ENCODE data around the gene MRRF.
"Not testable (repeated sequence)": the region's sequence is repeated elsewhere in the genome, so short reads cannot be mapped to it uniquely, and the experiment has no call there.

MRRF gene

DNA sequence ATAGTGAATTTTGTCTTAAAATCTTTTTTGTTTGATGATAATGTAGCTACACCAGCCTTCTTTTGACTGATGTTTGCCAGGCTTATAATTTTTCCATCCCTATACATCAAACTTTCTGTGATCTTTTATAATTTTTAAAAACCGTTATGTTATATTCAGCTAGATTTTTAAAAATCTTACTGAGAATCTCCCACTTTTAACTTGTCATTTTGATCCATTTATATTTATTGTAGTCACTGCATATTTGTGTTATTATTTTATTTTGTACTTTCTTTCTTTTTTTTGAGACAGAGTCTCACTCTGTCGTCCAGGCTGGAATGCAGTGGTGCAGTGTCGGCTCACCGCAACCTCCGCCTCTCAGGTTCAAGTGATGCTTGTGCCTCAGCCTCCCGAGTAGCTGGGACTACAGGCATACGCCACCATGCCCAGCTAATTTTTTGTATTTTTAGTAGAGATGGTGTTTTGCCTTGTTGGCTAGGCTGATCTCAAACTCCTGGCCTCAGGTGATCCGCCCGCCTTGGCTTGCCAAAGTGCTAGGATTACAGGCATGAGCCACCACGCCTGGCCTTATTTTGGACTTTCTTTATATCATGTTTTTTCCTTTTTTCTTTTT, 12.7 kb downstream of the MRRF start:
- DNase-seq = no peak

DNA sequence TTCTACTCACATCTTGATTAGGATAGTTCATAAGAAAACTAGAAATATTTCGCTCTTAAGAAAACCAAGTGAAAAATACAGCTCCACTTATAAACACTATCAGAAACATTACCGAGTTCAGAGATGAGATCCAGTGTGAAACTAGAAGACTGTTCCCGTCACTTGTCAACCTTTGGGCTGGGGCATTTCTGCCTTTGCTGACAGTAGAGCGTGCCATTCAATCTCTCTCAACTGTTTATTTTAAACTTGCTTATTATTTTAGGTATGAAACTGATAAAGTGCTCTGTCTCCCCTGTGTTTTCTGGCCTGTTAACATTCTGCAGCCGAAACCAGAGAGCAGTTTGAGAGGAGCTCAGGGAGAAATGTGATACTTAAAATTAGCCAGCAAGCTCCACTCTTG, 16.7 kb downstream of the MRRF start:
- DNase-seq = no peak

- DNase-seq = no peak
Measured at GRCh38 chr9:122286764-122287163, 22.1 kb downstream of the MRRF start.

- DNase-seq = no peak
Measured at GRCh38 chr9:122287214-122287720, 22.6 kb downstream of the MRRF start.

DNA sequence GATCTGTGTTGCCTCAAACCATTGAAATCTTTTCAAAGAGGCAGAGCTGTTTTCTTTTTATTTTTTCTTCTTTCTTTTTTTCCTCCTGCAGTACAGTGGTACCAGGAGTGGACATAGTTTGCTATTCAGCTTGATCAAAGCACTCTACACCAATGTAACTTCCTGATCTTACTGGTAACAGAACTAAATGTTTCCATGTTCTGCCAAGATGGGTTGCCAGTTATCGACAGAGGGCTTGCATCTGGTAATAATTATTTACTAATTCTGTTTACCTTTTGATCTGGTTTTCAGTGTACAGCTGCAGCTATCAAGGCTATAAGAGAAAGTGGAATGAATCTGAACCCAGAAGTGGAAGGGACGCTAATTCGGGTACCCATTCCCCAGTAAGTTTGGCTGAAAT, 26.8 kb downstream of the MRRF start:
- DNase-seq = no peak

DNA sequence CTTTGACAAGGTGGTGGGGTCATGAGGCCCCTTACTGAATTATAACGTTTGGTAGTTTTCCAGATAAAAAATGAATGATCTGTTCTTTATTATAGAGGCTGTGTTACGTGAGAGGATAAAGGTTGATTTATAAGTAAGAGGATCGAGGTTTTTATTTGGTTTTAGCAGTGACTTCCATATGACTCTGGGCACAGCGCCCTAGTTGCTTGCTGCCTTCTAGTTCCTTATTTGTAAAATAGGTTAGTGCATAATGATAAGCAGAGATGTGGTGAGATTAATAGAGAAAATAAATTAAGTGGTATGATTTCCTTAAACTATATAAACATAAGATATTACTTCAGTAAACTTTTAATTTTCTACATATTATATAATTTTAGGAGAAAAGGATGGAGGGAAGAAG, 29.8 kb downstream of the MRRF start:
- DNase-seq = no peak

DNA sequence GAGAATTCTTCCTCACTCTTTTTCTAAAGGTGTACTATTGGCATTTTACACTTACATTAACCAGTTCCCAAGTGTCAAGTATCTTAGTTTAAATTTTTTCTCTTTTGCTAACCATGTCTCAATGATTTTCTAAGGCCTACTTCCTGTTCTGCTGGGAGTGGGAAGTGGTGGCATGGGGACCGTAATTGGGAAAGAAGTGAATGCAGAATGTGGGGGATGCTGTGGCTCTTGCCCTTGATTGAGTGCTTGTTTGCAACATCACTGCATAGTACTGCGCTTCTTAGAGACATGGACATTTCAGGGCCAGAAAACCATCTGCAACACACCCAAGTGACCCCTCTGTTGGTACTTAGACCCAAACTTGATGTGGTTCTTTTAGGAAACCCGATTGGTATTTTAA, 32.8 kb downstream of the MRRF start:
- DNase-seq = no peak

DNA sequence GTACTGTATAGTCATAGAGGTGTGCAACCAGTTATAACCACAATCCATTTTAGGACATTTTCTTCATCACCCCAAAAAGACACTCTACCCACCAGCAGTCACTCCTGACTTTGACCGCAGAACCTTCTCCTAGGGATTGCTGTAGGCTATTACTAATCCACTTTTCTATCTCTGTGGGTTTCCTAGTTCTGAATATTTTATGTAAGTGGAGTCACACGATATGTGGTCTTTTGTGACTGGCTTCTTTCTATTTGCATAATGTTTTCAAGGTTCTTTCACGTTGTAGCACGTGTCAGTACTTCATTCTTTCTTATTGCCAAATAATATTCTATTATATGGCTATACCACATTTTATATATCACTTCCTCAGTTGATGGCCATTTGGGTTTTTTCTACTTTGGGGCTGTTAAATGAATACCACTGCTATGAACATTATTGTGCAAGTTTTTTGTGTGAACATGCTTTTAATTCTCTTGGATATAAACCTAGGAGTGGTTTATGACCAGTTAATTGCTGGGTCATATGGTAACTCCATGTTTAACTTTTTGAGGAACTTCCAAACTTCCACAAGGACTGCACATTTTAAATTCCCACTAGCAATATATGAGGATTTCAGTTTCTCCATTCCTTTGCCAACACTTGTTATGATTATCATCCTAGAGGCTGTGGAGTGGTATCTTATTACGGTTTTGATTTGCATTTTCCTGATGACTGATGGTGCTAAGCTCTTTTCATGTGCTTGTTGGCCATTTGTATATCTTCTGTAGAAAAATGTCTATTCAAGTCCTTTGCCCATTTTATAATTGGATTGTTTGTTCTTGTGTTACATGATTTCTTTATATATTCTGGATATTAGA, 37.8 kb downstream of the MRRF start:
- no peak for DNase-seq

GRCh38 chr9:122307061-122307460, 42.4 kb downstream of the MRRF start:
- no peak for DNase-seq

- DNase-seq = no peak
Measured at GRCh38 chr9:122307925-122308324, 43.2 kb downstream of the MRRF start.

DNA sequence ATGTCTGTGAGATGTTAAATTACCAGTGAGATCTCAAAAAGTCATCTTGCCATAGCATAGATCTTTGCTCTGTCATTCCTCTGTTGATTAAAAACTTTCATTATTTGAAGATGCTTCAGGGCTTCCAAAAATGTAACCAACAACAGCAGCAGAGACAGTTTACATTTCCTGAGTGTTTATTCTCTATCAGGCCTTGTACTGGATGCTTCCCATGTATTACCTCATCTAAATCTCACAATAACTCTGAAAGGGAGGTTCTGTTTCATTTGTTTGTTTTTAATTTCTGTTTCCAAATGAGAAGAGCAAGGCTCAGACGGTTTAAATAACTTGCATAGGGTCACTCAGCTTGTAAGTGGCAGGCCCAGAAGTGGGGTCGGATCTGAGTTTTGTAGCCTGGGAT, 45.2 kb downstream of the MRRF start:
- no peak for DNase-seq

DNA sequence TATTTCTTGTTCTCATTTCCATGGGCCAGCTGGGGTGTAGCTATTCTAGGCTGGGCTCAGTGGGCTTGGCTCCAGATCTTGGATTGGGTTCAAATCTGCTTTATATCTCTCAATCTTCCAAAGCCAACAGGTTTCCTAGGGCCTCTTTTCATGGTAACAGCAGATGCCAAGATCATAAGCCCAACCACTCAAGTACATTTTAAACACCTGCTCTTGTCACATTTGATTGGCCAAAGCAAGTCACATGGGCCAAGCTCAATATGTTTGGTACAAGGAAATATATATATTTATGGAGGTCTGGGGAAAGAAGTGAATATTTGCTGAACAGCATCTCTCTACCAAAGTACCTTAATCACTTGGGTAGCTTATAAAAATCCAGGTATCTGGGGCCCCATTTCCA, 49.5 kb downstream of the MRRF start:
- DNase-seq = no peak

GRCh38 chr9:122315534-122315933, 50.9 kb downstream of the MRRF start:
- DNase-seq = no peak

- DNase-seq = no peak
Measured at GRCh38 chr9:122318284-122318683, 53.6 kb downstream of the MRRF start.

DNA sequence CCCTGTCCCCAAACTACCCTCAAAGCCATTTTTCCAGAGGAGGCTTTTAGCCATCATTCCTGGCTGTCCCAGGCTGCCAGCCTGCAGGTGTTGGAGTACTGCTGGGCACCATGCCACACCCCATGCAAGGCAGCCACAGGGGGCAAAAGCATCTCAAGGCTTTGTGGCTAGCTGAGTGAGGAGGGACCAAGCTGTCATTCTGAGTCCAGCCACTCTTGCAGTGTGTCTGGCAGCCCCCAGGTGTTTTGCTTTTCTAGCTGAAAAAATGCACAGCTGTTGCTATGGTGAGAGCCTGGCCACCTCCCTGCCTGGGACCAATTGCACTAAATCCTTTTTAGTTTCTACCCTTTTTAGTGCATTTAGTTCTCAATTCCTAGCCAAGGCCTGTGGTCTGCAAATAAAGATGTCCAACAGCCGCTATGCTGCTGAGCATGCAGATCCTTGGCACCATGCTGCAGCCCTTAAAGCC, 55.8 kb downstream of the MRRF start:
- no peak for DNase-seq

DNA sequence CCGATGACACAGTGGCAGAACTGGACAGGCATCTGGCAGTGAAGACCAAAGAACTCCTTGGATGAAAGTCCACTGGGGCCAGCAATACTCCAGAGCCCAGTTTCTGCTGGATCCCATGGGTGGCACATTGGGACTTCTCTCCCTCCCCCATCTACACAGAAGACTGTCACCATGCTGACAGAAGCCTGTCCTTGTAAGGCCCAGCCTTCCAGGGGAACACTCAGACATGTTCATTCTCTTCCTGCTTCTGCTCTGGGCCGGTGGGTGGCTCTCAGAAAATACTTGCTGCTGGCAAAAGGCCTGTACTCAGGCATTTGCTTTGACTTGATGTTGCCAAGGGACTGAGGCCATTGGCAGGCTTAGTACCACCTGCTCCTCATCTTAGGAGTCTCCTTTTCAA, 57.9 kb downstream of the MRRF start:
- no peak for DNase-seq

GRCh38 chr9:122324665-122325064, 60.0 kb downstream of the MRRF start:
- not testable (repeated sequence) for DNase-seq

GRCh38 chr9:122325124-122325523, 60.4 kb downstream of the MRRF start:
- DNase-seq = no peak

DNA sequence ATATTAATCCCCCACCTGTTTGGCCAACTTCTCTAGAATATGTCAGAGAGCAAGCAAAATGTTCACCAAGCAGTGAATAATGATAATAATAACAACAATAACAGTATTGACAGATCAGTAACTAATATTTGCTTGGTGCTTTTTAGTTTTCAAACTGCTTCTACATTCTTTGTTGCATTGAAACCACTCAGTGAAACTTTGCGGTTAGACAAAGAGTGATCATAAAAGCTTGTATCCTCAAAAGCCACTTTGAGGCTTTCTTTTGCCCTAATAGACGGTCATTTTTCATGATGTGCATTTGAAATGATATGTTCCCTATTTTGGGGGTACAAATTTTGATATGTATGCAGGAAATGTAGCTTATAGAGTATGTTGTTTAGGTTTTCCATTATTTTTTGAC, 62.5 kb downstream of the MRRF start:
- no peak for DNase-seq

- DNase-seq = no peak
Measured at GRCh38 chr9:122329597-122329996, 64.9 kb downstream of the MRRF start.

DNA sequence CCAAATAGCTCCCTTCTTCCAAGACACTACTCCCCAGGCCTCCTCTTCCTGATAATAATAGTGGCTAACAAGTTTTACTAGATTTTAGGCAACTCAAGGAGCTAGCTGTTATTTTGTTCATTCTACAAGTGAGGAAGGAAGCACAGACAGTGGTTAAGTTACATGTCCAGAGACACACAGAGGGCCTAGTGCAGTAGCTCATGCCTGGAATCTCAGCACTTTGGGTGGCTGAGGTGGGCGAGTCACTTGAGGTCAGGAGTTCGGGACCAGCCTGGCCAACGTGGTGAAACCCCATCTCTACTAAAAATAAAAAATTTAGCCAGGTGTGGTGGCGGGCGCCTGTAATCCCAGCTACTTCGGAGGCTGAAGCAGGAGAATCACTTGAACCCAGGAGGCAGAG, 65.8 kb downstream of the MRRF start:
- not testable (repeated sequence) for DNase-seq

DNA sequence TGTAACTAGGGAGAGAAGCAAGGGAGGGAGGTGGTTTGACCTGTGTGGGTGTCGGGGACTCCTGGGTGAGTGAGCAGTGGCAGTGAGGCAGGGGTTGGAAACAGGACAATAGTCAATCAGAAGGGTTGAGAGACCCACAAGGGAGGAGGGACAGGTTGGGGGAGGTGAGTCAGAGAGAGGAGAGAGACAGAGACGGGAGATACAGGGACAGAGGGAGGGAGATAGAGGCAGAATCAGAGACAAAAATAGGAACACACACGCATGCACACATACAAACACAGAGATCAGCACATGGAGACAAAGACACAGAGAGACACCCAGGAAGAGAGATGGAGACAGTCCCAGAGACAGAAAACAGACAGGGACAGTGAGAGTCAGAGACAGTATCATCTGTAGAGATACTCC, 66.8 kb downstream of the MRRF start:
- no peak for DNase-seq

DNA sequence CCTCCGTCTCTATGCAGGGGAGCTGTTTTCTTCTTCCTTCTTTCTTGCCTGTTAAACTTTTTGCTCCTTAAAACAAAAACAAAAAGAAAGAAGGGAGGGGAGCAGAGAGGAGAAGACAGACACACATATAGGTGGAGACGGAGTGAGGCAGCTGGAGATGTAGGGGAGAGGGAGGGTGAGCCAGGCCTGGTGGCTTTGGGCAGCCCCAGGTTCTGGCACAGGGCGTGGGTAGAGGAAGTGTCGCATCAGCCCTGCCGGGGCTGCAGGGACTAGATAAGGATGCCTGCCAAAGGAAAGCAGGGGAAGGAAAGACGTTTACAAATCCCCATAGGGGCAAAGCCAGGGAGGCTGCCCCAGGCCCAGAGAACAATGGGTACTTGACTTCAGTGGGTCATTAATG, 67.4 kb downstream of the MRRF start:
- DNase-seq = no peak

DNA sequence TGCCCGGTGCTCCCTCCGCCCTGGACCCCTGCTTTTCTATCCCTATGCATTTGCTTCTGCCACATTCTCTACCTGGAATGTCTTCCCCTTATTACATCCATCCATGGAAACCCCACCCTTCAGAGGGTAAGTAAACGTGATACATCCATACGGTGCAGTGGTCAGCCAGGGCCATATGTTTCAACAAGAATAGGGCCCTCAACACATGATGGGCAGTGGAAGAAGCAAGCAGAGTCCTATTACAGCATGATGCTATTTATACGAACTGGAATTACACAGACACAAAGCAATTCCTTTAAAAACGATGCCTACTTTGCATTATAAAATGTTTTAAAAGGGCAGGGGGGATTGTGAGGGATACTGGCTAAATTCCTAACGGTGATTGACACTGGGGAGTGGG, 68.0 kb downstream of the MRRF start:
- DNase-seq = no peak

Measured in activated CD8-positive, alpha-beta memory T cell treated with anti-CD3 and anti-CD28 coated beads, Interleukin-2, amount 50 U/mL, for 48 hours (primary cell).